GM19395 (cell line): ENCODE measurements around the gene XYLT1.

Experiments
- ATAC-seq: cut with Tn5 transposase; IDR thresholded peaks from one replicate; pipeline ENCODE4 v1.9.1; 2021; ENCODE audit warnings: mild to moderate bottlenecking, moderate library complexity; ENCODE audit not compliant: unreplicated experiment

XYLT1 gene

GRCh38 chr16:17362946-17363345 is 107.8 kb downstream of the XYLT1 start:
- ATAC-seq, result no peak

DNA sequence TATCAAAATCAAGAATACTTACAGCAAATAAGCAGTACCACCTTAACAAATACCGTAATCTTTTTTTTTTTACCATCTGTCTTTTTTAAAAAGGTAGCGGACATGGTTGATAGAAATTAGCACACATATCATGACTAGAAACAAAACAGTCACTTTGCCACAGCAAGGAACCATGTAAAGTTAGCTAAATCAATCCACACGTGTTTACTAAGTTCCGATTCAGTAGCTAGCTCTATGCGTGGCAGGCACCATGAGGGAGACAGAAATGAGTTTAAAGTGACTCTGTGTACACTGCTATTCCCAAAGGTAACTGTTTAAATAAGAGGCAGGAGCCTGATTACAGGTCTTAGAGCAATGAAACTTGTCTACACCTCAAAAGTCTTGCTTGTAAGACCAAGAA is 108.6 kb downstream of the XYLT1 start:
- no peak for ATAC-seq

DNA sequence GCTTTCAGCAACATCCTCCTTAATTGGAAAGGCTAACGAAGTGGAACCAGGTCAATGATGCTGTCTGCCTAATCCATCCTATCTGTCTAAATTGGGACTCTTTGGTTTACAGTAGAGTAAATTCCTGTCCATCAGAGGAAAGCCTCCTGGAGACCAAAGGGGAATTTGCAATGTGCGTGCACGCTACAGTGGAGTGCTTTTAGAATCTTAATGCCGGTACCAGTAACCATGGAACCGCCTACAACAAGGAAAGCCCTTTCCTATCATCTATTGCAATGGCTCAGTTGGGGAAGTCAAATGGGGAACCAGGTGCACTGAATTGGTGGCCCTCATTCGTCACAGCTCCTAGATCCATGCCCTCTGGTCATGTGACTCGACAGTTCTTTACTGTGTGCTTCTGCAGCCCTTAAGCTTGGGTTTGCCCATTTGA is 110.1 kb downstream of the XYLT1 start:
- no peak for ATAC-seq

DNA sequence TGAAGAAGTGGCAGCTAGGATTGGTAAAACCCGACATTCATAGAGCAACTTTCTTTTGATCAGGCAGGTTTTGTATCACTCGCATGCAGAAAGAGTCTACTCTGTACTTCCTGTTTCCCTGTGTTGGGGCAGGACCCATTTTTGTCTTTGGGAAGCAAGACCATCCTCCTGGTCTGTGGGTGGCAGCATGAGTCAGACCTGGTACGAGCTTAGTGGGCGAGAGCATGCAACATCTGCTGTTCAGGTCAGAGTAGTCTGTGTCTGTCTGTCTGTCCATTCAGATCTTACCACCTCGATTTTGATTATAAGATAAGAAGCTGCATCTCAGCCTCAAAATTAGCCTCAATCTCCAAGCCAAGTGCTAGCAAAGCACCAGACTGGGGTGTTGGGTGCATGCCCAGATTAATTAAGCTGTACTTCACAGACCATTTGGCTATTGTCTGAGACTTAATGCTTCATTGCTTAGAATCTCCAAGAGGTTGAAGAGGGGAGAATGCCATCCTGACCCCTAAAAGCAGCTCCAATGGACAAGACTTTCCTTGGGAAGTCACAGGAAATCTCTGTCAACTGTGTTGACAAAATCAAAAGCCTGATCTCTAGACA is 110.9 kb downstream of the XYLT1 start:
- no peak for ATAC-seq

DNA sequence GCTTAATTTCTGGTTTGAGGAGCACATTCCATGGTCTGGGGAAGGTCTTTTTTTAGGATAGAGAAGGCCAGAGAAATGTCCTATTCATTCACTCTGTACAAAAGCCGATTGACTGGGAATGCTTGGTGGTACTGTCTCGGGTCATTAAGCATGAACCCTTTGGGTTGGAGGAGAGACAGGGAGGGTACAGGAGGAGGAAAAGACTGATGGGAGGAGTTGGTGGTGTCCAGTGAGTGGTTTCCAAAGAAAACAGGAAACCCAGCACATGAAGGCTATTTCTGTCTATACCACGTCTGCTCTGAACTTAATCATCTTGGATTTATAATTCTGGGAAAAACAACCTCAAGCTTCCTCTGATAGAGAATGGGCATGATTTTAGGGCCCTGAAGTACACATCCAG is 111.9 kb downstream of the XYLT1 start:
- ATAC-seq, result no peak

GRCh38 chr16:17358355-17358754 is 112.4 kb downstream of the XYLT1 start:
- ATAC-seq, result no peak

DNA sequence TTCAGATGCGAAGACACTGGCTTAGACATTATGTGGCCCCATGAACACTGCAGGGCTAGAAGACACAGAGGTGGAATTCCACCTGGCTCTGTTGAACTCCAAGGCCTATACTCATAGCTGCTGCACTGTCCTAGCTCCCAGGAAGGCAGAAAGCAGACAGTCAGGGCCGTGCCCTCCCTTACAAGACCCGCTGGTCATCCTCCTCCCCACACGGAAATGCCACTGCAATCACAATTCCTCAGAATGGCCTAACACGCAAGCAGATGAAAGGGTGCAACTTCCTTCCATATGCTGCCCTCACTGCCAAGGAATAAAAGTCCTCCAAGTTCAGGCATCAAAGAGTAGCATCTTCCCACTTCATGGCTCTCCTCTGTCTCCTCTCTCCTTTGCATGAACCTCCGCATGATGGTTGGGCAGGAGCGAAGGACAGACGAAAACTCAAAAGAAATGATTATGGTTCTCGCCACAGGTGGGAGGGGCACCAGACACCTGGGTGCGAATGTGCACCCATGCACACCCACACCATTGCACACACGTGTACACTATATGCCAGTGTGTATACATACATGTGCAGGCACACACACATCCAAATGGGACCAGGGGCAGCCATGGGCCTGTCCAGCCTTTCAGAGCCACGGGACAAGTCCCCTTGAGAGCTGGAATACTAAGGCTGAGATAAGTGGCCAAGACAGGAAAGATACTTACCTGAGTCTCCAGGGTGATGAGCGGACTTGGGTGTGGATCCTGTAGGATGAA is 113.3 kb downstream of the XYLT1 start:
- no peak for ATAC-seq

GRCh38 chr16:17356243-17356933 is 114.4 kb downstream of the XYLT1 start:
- no peak for ATAC-seq

DNA sequence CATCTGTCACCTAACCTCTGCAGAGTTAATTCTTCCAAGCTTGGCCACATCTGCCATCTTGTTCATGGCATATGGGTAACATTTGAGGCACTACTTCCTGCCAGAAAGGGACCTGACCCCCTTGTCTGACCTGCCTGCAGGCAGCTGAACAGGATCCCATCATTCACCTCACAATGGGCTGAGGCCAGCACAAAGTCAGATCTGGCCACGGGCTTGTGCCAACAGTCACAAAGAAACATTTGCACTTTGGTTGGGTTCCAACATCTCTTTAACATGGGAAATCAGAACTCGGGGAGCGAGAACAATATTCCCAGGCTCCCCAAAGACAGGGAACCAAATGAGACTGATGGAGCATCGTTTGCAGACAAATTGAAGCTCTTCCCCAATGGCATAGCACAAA is 116.1 kb downstream of the XYLT1 start:
- no peak for ATAC-seq

DNA sequence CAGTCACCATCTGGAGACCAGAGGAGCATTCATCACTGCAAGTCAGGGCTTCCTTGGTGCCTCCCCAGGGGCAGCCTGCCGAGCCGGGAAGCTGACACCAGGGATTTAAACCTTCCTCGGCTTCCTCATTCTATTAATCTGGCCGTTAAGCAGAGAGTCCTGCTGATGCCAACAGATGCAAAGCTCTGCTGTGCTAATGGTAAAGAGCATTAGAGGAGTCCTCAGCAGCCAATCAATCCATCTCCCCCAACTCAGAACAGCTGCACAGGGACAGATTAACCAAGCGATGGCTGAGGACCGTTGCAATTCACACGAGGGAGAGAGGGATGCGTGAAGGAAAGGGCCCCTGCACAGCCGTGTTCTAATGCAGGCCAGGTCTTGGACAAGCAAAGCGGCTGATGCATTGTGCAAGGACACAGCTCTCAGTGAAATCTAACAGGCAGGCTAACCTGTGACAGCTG is 116.6 kb downstream of the XYLT1 start:
- no peak for ATAC-seq

DNA sequence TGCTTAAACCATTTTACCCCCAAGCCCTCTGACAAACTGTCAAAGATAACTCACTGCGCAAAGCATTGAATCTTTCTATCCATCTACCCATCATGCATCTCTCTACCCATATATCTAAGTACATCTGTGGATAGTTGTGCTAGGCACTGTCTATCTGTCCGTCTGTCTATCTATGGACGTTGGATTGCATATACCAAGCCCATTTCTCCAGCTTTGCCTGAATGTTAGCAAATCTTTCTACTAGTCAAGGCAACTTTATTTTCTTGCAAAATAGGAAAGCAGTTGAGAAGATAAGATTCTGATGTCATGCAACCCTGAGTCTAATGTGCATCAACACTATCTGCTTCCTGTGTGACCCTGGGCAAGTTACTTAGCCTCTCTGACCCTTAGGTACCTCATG is 117.2 kb downstream of the XYLT1 start:
- no peak for ATAC-seq

GRCh38 chr16:17351441-17352035 is 119.2 kb downstream of the XYLT1 start:
- ATAC-seq, result no peak

GRCh38 chr16:17350207-17350606 is 120.6 kb downstream of the XYLT1 start:
- ATAC-seq, result no peak

DNA sequence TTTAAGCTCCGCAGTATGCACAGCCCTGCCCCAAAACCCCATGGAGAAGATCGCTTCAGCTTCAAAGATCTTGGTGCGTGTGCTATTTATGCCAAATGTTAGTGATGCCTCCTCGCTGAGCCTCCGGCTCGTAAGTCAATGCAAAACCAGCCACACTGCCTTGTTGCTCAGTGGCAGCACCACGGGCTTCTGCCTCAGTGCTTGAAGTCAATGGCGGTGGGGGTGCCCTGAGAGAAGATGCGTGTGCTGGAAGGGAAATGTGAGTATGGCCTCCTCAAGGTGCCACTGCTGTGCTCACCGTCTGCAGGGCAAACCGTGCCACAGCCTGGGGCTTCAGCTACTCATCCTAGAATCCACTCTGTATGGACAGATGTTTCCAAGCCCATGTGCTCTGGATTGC is 121.9 kb downstream of the XYLT1 start:
- ATAC-seq, result no peak

DNA sequence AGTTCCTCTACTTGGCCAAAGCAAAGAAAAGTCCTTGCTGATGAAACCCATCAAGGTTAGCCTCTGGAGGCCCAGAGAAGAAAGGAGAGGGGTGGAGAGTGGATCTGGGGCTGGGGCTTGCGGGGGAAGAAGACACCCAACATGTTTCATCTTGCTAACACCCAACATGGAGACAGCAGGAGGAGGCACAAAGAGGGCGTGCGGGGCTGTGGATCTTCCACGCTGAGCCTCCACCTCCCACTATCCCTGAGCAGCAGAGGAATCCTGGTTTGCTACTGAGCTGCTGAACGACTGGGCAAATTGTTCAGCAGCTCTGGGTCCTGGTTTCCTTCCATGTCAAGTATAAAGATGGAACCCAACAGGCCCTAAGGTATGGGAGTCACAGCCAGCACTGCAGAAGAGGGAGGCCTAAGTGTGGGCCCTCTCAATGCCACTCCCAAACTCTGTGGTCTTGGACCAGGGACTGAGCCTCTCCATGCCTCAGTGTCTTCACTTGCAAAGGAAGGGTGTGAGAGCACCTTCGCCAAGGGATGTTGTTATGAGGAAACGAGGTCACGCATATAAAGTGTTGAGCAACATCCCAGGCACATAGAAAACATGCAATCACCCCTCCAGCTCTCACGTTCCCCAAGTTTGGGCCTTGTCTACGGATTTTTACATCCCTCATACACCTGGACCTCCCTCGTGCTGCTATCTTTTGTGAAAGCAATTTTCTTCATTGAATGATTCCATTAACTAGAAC is 122.5 kb downstream of the XYLT1 start:
- ATAC-seq, result no peak

GRCh38 chr16:17347624-17348023 is 123.1 kb downstream of the XYLT1 start:
- no peak for ATAC-seq

GRCh38 chr16:17346621-17347569 is 123.9 kb downstream of the XYLT1 start:
- no peak for ATAC-seq

- ATAC-seq, result no peak
Observed at GRCh38 chr16:17345043-17345442, 125.7 kb downstream of the XYLT1 start.

DNA sequence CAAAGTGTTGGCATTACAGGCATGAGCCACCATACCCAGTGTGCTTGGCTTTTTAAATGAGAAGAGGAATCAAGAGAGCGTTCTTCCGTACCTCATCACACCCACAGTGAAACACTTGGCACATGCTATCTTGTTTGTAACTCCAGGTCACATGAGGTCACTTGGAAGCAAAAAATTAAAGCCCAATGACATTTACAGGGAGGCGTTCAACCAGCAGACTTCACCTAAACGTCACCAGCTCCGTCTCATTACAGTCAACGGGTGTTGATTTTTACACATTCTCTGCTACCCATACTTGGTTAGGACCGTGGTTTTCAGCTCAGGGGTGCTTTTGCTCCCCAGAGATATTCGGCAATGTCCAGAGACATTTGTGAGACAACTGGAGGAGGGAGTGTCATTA is 127.0 kb downstream of the XYLT1 start:
- ATAC-seq, result no peak

GRCh38 chr16:17343028-17343427 is 127.7 kb downstream of the XYLT1 start:
- ATAC-seq, result no peak
